NB4 (cell line): ENCODE results near the gene M1AP.

ENCODE experiments used
- CTCF ChIP-seq: IDR thresholded peaks from one replicate; pipeline ENCODE4 v1.5.1; 2012; ENCODE audit warnings: low read depth, low read length
- MAX ChIP-seq: IDR thresholded peaks from 2 replicates; pipeline ENCODE4 v1.6.1; 2011; ENCODE audit warnings: low read depth, low read length
- MYC ChIP-seq: IDR thresholded peaks from 2 replicates; pipeline ENCODE4 v1.6.1; 2011; ENCODE audit warnings: low read depth, low read length
- POLR2A ChIP-seq: IDR thresholded peaks from 2 replicates; pipeline ENCODE4 v1.6.1; 2011; ENCODE audit warnings: mild to moderate bottlenecking; ENCODE audit not compliant: insufficient read length; ENCODE audit errors: extremely low read depth

- TF ChIP-seq POLR2A (no peak), CTCF (no peak), MAX (no peak), MYC (no peak)
Measured at GRCh38 chr2:74562126-74562775, 85.9 kb downstream of the M1AP start.
